HCT116 (cell line): ENCODE results near the gene TOPAZ1. TPM values are rescaled to one million over a fixed set of nuclear protein-coding genes. Genes with fewer than 3 reads are reported as not detected.
"Not testable (repeated sequence)": the region's sequence is repeated elsewhere in the genome, so short reads cannot be mapped to it uniquely, and the experiment has no call there.

Experiments used
- ATAC-seq: fragments of 200-7000 bp; cut with Tn5 transposase; 2 replicates; pipeline ENCODE4 v1.9.1; 2020; ENCODE audit warnings: mild to moderate bottlenecking, moderate library complexity
- BruUV-seq: library from RNA; stranded (reverse); fragments of 400-500 nt; replicated peaks from 2 replicates; lab custom pipeline; 2021; lab: Mats Ljungman, UMichigan
- CTCF ChIA-PET: fragments of 300-600 bp; sonication (Branson Sonifier 250); formaldehyde crosslinking; loops from one replicate; lab custom pipeline; 2021; ENCODE audit warnings: antibody characterized with exemption; lab: Charles Lee
- POLR2A ChIA-PET: fragments of 300-600, 350-600 bp; sonication (Branson Sonifier 250); formaldehyde crosslinking; loops from one replicate; lab custom pipeline; 2021; ENCODE audit warnings: antibody characterized with exemption; lab: Charles Lee
- RAD21 ChIA-PET, 2 experiments: fragments of 300-600 bp; sonication (Branson Sonifier 250); formaldehyde crosslinking; loops; one replicate each; lab custom pipeline; 2023; ENCODE audit warnings: low total read pairs in 2 of 2; ENCODE audit not compliant: uncharacterized antibody in 2 of 2, unreplicated experiment in 2 of 2, low non-redundant PET in 1 of 2; lab: Charles Lee
- DNase-seq: peaks from one replicate; pipeline ENCODE4 v3.0.0-alpha.2; 2010; ENCODE audit warnings: low read depth, low spot score
- H2AFZ ChIP-seq: fragments of 200-600 bp; shearing (Covaris generic), sonication (generic); 2 replicates; pipeline ENCODE4 v1.6.1; 2017; ENCODE audit warnings: low read depth, mixed run types, mixed read lengths, antibody characterized with exemption, low read length; ENCODE audit not compliant: poor library complexity, severe bottlenecking
- H3K27ac ChIP-seq: 2 replicates; pipeline ENCODE4 v1.5.1; 2012; ENCODE audit warnings: low read depth, low read length
- H3K27me3 ChIP-seq: fragments of 200-600 bp; sonication (generic); 2 replicates; pipeline ENCODE4 v1.6.1; 2016; ENCODE audit warnings: mixed run types, low read length, mixed read lengths; ENCODE audit not compliant: insufficient read depth
- H3K36me3 ChIP-seq, 2 experiments: fragments of 200-500 bp in 1 of 2; fragments of 200-600 bp in 1 of 2; sonication (Bioruptor generic) in 1 of 2; sonication (generic) in 1 of 2; 2 replicates each; pipeline versions ENCODE4 v1.5.1 to v1.6.1; 2014 to 2016; ENCODE audit warnings: low read length in 2 of 2, inconsistent platforms in 1 of 2, mixed read lengths in 1 of 2, mixed run types in 1 of 2; ENCODE audit not compliant: insufficient read depth in 2 of 2, control insufficient read depth in 1 of 2
- H3K4me1 ChIP-seq, 2 experiments: fragments of 200-600 bp in 1 of 2; sonication (generic) in 1 of 2; 2 replicates each; pipeline versions ENCODE4 v1.5.1 to v1.6.1; 2012 to 2017; ENCODE audit warnings: low read length in 2 of 2, inconsistent platforms in 1 of 2, mild to moderate bottlenecking in 1 of 2, mixed read lengths in 1 of 2, mixed run types in 1 of 2, moderate library complexity in 1 of 2; ENCODE audit not compliant: insufficient read depth in 2 of 2, control insufficient read depth in 1 of 2
- H3K4me2 ChIP-seq: fragments of 200-600 bp; sonication (generic); 2 replicates; pipeline ENCODE4 v1.6.1; 2017; ENCODE audit warnings: mixed run types, low read length, mixed read lengths
- H3K4me3 ChIP-seq, 2 experiments: fragments of 200-600 bp in 1 of 2; sonication (generic) in 1 of 2; replicated peaks in 1 of 2; 2 replicates each; pipeline ENCODE4 v1.5.1; 2011 to 2016; ENCODE audit warnings: low read length in 2 of 2, control low read depth in 1 of 2, low read depth in 1 of 2, mild to moderate bottlenecking in 1 of 2, mixed read lengths in 1 of 2, mixed run types in 1 of 2
- H3K79me2 ChIP-seq: fragments of 200-600 bp; sonication (generic); 2 replicates; pipeline ENCODE4 v1.6.1; 2017; ENCODE audit warnings: mild to moderate bottlenecking, mixed run types, low read length, moderate library complexity, mixed read lengths; ENCODE audit not compliant: insufficient read depth
- H3K9ac ChIP-seq: fragments of 200-600 bp; sonication (generic); 2 replicates; pipeline ENCODE4 v1.6.1; 2016; ENCODE audit warnings: low read length, mixed read lengths
- H3K9me2 ChIP-seq: fragments of 200-600 bp; sonication (generic), shearing (Covaris generic); 2 replicates; pipeline ENCODE4 v1.6.1; 2017; ENCODE audit warnings: mixed run types, mild to moderate bottlenecking, moderate library complexity; ENCODE audit not compliant: insufficient read depth
- H3K9me3 ChIP-seq, 2 experiments: fragments of 200-500 bp in 1 of 2; fragments of 200-600 bp in 1 of 2; sonication (Bioruptor generic) in 1 of 2; sonication (generic) in 1 of 2; 2 replicates each; pipeline ENCODE4 v1.6.1; 2014 to 2017; ENCODE audit warnings: low read length in 2 of 2, mixed read lengths in 2 of 2, inconsistent platforms in 1 of 2, low read depth in 1 of 2, mild to moderate bottlenecking in 1 of 2, mixed run types in 1 of 2, moderate library complexity in 1 of 2; ENCODE audit not compliant: control insufficient read depth in 1 of 2, insufficient read depth in 1 of 2
- H4K20me1 ChIP-seq: fragments of 200-600 bp; sonication (generic), shearing (Covaris generic); 2 replicates; pipeline ENCODE4 v1.6.1; 2017; ENCODE audit warnings: mixed run types, mild to moderate bottlenecking, moderate library complexity; ENCODE audit not compliant: insufficient read depth
- ATF3 ChIP-seq: IDR thresholded peaks from 2 replicates; pipeline ENCODE4 v1.6.1; 2012
- CEBPB ChIP-seq: IDR thresholded peaks from 2 replicates; pipeline ENCODE4 v1.6.1; 2012; ENCODE audit warnings: low read depth
- EZH2 ChIP-seq: fragments of 200-600 bp; sonication (generic); IDR thresholded peaks from 2 replicates; pipeline ENCODE4 v1.6.1; 2017; ENCODE audit warnings: antibody characterized with exemption, mixed run types
- RAD21 ChIP-seq: IDR thresholded peaks from 2 replicates; pipeline ENCODE4 v1.6.1; 2012; ENCODE audit warnings: low read depth, mild to moderate bottlenecking
- intact Hi-C: fragments of 100-400 bp; cut with micrococcal nuclease; formaldehyde crosslinking; loops from 2 replicates; pipeline ENCODE4 v1.10.0; 2022
- total RNA-seq: library from RNA; stranded (reverse); gene quantifications from one replicate; pipeline ENCODE4 v1.2.1, GENCODE V29; 2021; ENCODE audit not compliant: unreplicated experiment
- TF ChIP-seq, protein P1 (sequence below): IDR thresholded peaks from 2 replicates; pipeline ENCODE4 v1.6.1; 2012

Gene TOPAZ1
- total RNA-seq, 1 experiment from 2014 or later: not detected

DNA sequence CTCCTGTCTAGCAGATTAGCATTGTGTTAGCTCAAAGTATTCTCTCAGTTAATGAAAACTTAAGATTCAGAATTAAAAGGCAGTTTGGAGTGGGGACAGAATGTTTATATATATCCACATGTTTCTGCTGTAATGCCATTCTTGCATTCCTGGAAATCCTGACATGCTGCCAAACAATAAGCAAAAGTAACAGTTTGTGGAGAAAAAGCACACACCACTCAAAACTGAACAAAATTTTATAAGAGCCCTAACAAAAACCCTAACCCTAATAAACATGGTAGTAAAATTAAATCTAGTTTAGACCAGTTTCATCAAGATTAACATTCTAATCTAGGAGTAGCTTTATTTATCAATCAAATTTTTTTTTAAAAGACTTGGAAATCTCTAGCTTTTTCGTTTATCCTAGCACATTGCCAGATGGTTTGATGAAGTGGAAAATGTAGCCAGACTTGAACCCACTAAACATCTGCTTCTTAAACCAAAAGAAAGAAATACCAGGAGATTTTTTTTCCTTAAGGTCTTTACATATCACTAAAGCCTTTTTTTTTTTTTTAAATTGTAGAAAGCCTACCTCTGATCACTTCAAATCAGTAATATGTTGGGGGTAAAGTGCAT, 100.6 kb downstream of the TOPAZ1 start (continued):
- TF ChIP-seq ATF3: no peak
- no peak for TF ChIP-seq RAD21
- no peak for TF ChIP-seq EZH2
- TF ChIP-seq, all 23 proteins: peak for 0

DNA sequence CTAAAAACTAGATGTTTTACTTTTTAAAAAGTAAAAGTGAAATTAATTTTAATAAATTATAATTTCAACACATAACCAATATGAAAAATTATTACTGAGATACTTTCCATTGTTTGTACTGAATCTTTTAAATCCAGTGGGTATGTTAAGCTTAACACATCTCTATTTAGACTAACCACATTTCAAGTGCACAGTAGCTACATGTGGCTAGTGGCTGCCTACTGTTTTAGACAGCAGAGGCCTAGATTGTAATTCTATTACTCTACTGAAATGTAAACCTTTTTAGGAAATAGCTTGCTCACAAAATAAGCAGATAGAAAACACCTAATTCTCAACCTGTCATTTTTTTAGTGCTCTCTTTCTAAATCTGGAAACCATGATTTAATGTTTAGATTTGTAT, 101.7 kb downstream of the TOPAZ1 start:
- ChIA-PET CTCF (no interaction called here), RAD21 (no interaction called here), POLR2A (no interaction called here)
- Histone ChIP-seq H3K9me3 (no peaks in the 10 kb centered on the region), H3K79me2 (peaks cover 36% of the 10 kb centered on the region), H3K9me2 (no peaks in the 10 kb centered on the region), H3K27ac (no peak overlapping the region), H3K4me3 (no peak overlapping the region), H3K4me2 (no peak overlapping the region), H3K9ac (no peak overlapping the region), H3K27me3 (no peaks in the 10 kb centered on the region), H3K4me1 (peaks cover 3 to 8% of the 10 kb centered on the region in 2 experiments; a peak in 2 of 4 replicates), H3K36me3 (no peaks in the 10 kb centered on the region), H4K20me1 (no peaks in the 10 kb centered on the region), H2AFZ (no peak overlapping the region)
- no peak for DNase-seq
- intact Hi-C loops: no loop called here
- no TSS peak for BruUV-seq
- ATAC-seq: no peak
- no peak for TF ChIP-seq CEBPB
- TF ChIP-seq, protein P1, sequence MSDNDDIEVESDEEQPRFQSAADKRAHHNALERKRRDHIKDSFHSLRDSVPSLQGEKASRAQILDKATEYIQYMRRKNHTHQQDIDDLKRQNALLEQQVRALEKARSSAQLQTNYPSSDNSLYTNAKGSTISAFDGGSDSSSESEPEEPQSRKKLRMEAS: no peak

DNA sequence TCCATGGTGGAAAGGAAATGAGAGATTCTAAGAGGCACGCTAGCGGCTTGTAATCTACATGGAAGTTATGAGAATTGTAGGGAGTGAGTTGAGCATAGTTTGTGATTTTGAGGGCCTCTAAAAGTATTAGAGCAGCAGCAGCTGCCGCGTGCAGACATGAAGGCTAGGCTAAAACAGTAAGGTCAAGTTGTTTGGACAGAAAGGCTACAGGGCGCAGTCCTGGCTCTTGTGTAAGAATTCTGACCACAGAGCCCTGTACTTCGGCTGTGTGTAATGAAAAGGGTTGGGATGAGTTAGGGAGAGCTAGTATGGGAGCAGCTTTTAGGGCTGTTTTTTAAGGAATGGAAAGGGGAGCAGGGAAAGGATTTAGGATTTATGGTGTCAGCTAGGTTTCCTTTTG, 104.9 kb downstream of the TOPAZ1 start:
- H3K4me2 ChIP-seq, H3K4me3 ChIP-seq, H3K27ac ChIP-seq, H3K4me1 ChIP-seq, ATAC-seq, intact Hi-C loops, H4K20me1 ChIP-seq, H3K79me2 ChIP-seq, H3K9ac ChIP-seq, RAD21 ChIA-PET, H3K9me2 ChIP-seq, H3K36me3 ChIP-seq, H2AFZ ChIP-seq, BruUV-seq, H3K27me3 ChIP-seq, DNase-seq, POLR2A ChIA-PET, CTCF ChIA-PET, H3K9me3 ChIP-seq: not testable (repeated sequence)
